ENCODE data around the gene SRMS. TPM values are rescaled to one million over a fixed set of nuclear protein-coding genes. Genes with fewer than 3 reads are reported as not detected.
A peak's percentile ranks its signal among the peaks of the same experiment; 100 is the strongest.

The SRMS gene
- total and polyA plus RNA-seq, 5 donors from 2014 or later = not detected

- no peak overlapping the region for H3K27ac ChIP-seq (ENCODE audit: insufficient read depth, low read length, poor library complexity, severe bottlenecking)
- no peak for ATAC-seq (ENCODE audit: low read depth in 2 of 2)
- Mint-ChIP-seq H3K4me1 (peaks cover 0 to 10% (median 3%) of the 10 kb centered on the region in 4 donors), H3K4me3 (peak overlapping the region in 3 of 4 donors; percentile 37 to 84 (median 74)), H3K27me3 (peaks cover 10% of the 10 kb centered on the region), H3K9me3 (peaks cover 0 to 2% (median 0%) of the 10 kb centered on the region in 7 donors), H3K36me3 (no peaks in the 10 kb centered on the region), H3K27ac (peak overlapping the region in 2 of 3 donors; percentile 37 to 76)
- DNase-seq = no peak
- H3K9me3 ChIP-seq (ENCODE audit: control insufficient read depth in 2 of 2, low read length in 2 of 2) = no peaks in the 10 kb centered on the region
- no peak overlapping the region for H3K4me3 ChIP-seq (ENCODE audit: low read depth, low read length)
- no peaks in the 10 kb centered on the region for H3K27me3 ChIP-seq (ENCODE audit: control insufficient read depth, insufficient read depth, low read length)
- peaks cover 31% of the 10 kb centered on the region for H3K4me1 ChIP-seq (ENCODE audit: control insufficient read depth, insufficient read depth, low read length, poor library complexity, severe bottlenecking)
- H3K36me3 ChIP-seq (ENCODE audit: control insufficient read depth, insufficient read depth, low read length) = no peaks in the 10 kb centered on the region
Measured at GRCh38 chr20:63576311-63576710, 28.8 kb upstream of the SRMS start.

- DNase-seq = no peak
- no peaks in the 10 kb centered on the region for H3K36me3 ChIP-seq (ENCODE audit: control insufficient read depth, insufficient read depth, low read length)
- no peak overlapping the region for H3K4me3 ChIP-seq (ENCODE audit: low read depth, low read length)
- peaks cover 4% of the 10 kb centered on the region for H3K27me3 Mint-ChIP-seq
- peak overlapping the region; percentile 41 to 76 (median 72) for H3K4me3 Mint-ChIP-seq
- peaks cover 0 to 2% (median 0%) of the 10 kb centered on the region in 7 donors for H3K9me3 Mint-ChIP-seq
- no peaks in the 10 kb centered on the region for H3K36me3 Mint-ChIP-seq
- no peak overlapping the region for H3K27ac Mint-ChIP-seq
- ATAC-seq (ENCODE audit: low read depth in 2 of 2) = no peak
- no peak overlapping the region for H3K27ac ChIP-seq (ENCODE audit: insufficient read depth, low read length, poor library complexity, severe bottlenecking)
- peaks cover 27% of the 10 kb centered on the region for H3K4me1 ChIP-seq (ENCODE audit: control insufficient read depth, insufficient read depth, low read length, poor library complexity, severe bottlenecking)
- H3K27me3 ChIP-seq (ENCODE audit: control insufficient read depth, insufficient read depth, low read length) = no peaks in the 10 kb centered on the region
- H3K4me1 Mint-ChIP-seq = peaks cover 0 to 5% (median under 1%) of the 10 kb centered on the region in 4 donors
- no peaks in the 10 kb centered on the region for H3K9me3 ChIP-seq (ENCODE audit: control insufficient read depth in 2 of 2, low read length in 2 of 2)
Measured at GRCh38 chr20:63574829-63575743, 27.5 kb upstream of the SRMS start.

GRCh38 chr20:63574156-63574828 is 26.7 kb upstream of the SRMS start, which contains the start of gene HELZ2:
TSS of gene HELZ2 (minus strand) at chr20:63574239. CDS start at chr20:63572385, 1,854 bp downstream.
- H3K4me3 Mint-ChIP-seq = peak within 1 kb of the TSS; percentile 41 to 85 (median 78)
- peak; percentile 64 to 77 (median 69) for DNase-seq
- H3K27ac Mint-ChIP-seq = peak within 1 kb of the TSS in 2 of 3 donors; percentile 56 to 67
- Histone ChIP-seq H3K27ac (ENCODE audit: insufficient read depth, low read length, poor library complexity, severe bottlenecking) (peak within 1 kb of the TSS; percentile 55), H3K4me1 (ENCODE audit: control insufficient read depth, insufficient read depth, low read length, poor library complexity, severe bottlenecking) (peaks cover 31% of the 10 kb centered on the region), H3K36me3 (ENCODE audit: control insufficient read depth, insufficient read depth, low read length) (no peaks in the 10 kb centered on the region), H3K9me3 (ENCODE audit: control insufficient read depth in 2 of 2, low read length in 2 of 2) (no peaks in the 10 kb centered on the region), H3K4me3 (ENCODE audit: low read depth, low read length) (peak within 1 kb of the TSS; percentile 62), H3K27me3 (ENCODE audit: control insufficient read depth, insufficient read depth, low read length) (no peaks in the 10 kb centered on the region)
- ATAC-seq (ENCODE audit: low read depth in 2 of 2) = peak; percentile 80 to 89
- H3K27me3 Mint-ChIP-seq = no peaks in the 10 kb centered on the region
- H3K36me3 Mint-ChIP-seq = no peaks in the 10 kb centered on the region
- peaks cover 0 to 2% (median 0%) of the 10 kb centered on the region in 7 donors for H3K9me3 Mint-ChIP-seq
- peaks cover 0 to 9% (median 3%) of the 10 kb centered on the region in 4 donors for H3K4me1 Mint-ChIP-seq

GRCh38 chr20:63573647-63574131 is 26.1 kb upstream of the SRMS start:
- no peaks in the 10 kb centered on the region for H3K27me3 ChIP-seq (ENCODE audit: control insufficient read depth, insufficient read depth, low read length)
- peak overlapping the region; percentile 55 for H3K27ac ChIP-seq (ENCODE audit: insufficient read depth, low read length, poor library complexity, severe bottlenecking)
- DNase-seq (no peak), ATAC-seq (ENCODE audit: low read depth in 2 of 2) (peak in 1 of 2 donors; percentile 6)
- Mint-ChIP-seq H3K36me3 (no peaks in the 10 kb centered on the region), H3K27ac (peak overlapping the region in 2 of 3 donors; percentile 56 to 67), H3K4me3 (peak overlapping the region; percentile 41 to 85 (median 71)), H3K9me3 (peaks cover 0 to 2% (median 0%) of the 10 kb centered on the region in 7 donors), H3K27me3 (no peaks in the 10 kb centered on the region), H3K4me1 (peaks cover 0 to 11% (median 5%) of the 10 kb centered on the region in 4 donors)
- no peaks in the 10 kb centered on the region for H3K36me3 ChIP-seq (ENCODE audit: control insufficient read depth, insufficient read depth, low read length)
- H3K4me3 ChIP-seq (ENCODE audit: low read depth, low read length) = peak overlapping the region; percentile 62
- peaks cover 37% of the 10 kb centered on the region for H3K4me1 ChIP-seq (ENCODE audit: control insufficient read depth, insufficient read depth, low read length, poor library complexity, severe bottlenecking)
- H3K9me3 ChIP-seq (ENCODE audit: control insufficient read depth in 2 of 2, low read length in 2 of 2) = no peaks in the 10 kb centered on the region

- H3K36me3 Mint-ChIP-seq = no peaks in the 10 kb centered on the region
- H3K9me3 Mint-ChIP-seq = peaks cover 0 to 2% (median 0%) of the 10 kb centered on the region in 7 donors
- no peak for DNase-seq
- H3K9me3 ChIP-seq (ENCODE audit: control insufficient read depth in 2 of 2, low read length in 2 of 2) = no peaks in the 10 kb centered on the region
- H3K27ac Mint-ChIP-seq = peak overlapping the region in 1 of 3 donors; percentile 56
- H3K36me3 ChIP-seq (ENCODE audit: control insufficient read depth, insufficient read depth, low read length) = no peaks in the 10 kb centered on the region
- H3K4me3 Mint-ChIP-seq = peak overlapping the region; percentile 41 to 85 (median 71)
- peaks cover 44% of the 10 kb centered on the region for H3K4me1 ChIP-seq (ENCODE audit: control insufficient read depth, insufficient read depth, low read length, poor library complexity, severe bottlenecking)
- H3K4me1 Mint-ChIP-seq = peaks cover 0 to 18% (median 6%) of the 10 kb centered on the region in 4 donors
- no peaks in the 10 kb centered on the region for H3K27me3 Mint-ChIP-seq
- H3K27me3 ChIP-seq (ENCODE audit: control insufficient read depth, insufficient read depth, low read length) = no peaks in the 10 kb centered on the region
- H3K4me3 ChIP-seq (ENCODE audit: low read depth, low read length) = peak overlapping the region; percentile 62
- peak overlapping the region; percentile 55 for H3K27ac ChIP-seq (ENCODE audit: insufficient read depth, low read length, poor library complexity, severe bottlenecking)
- no peak for ATAC-seq (ENCODE audit: low read depth in 2 of 2)
Measured at GRCh38 chr20:63572788-63573646, 25.5 kb upstream of the SRMS start.

GRCh38 chr20:63572071-63572787 is 24.7 kb upstream of the SRMS start:
- peaks cover 0 to 2% (median 0%) of the 10 kb centered on the region in 7 donors for H3K9me3 Mint-ChIP-seq
- peaks cover 0 to 26% (median 10%) of the 10 kb centered on the region in 4 donors for H3K4me1 Mint-ChIP-seq
- H3K4me1 ChIP-seq (ENCODE audit: control insufficient read depth, insufficient read depth, low read length, poor library complexity, severe bottlenecking) = peaks cover 51% of the 10 kb centered on the region
- H3K27me3 Mint-ChIP-seq = no peaks in the 10 kb centered on the region
- H3K9me3 ChIP-seq (ENCODE audit: control insufficient read depth in 2 of 2, low read length in 2 of 2) = no peaks in the 10 kb centered on the region
- DNase-seq = no peak
- H3K4me3 Mint-ChIP-seq = no peak overlapping the region
- no peak overlapping the region for H3K4me3 ChIP-seq (ENCODE audit: low read depth, low read length)
- no peaks in the 10 kb centered on the region for H3K36me3 ChIP-seq (ENCODE audit: control insufficient read depth, insufficient read depth, low read length)
- no peak overlapping the region for H3K27ac Mint-ChIP-seq
- no peak for ATAC-seq (ENCODE audit: low read depth in 2 of 2)
- H3K36me3 Mint-ChIP-seq = no peaks in the 10 kb centered on the region
- H3K27me3 ChIP-seq (ENCODE audit: control insufficient read depth, insufficient read depth, low read length) = no peaks in the 10 kb centered on the region
- H3K27ac ChIP-seq (ENCODE audit: insufficient read depth, low read length, poor library complexity, severe bottlenecking) = no peak overlapping the region
